ENCODE data around the gene DCBLD2. TPM values are rescaled to one million over a fixed set of nuclear protein-coding genes. Genes with fewer than 3 reads are reported as not detected.

Gene DCBLD2
- total and polyA plus RNA-seq, 2 of the 4 experiments (the other 2 are of a cell fraction): 121 to 196 TPM

GRCh38 chr3:98778383-98778782 is 123.1 kb downstream of the DCBLD2 start:
- Histone ChIP-seq H2AK9ac (replicated peaks; ENCODE audit: low read depth, low read length, poor library complexity) (no peak overlapping the region), H3K36me3 (ENCODE audit: control insufficient read depth, insufficient read depth, low read length) (no peaks in the 10 kb centered on the region), H4K8ac (ENCODE audit: low read depth in 2 of 2, low read length in 2 of 2) (peak overlapping the region in 1 of 2 experiments; percentile 43; a peak in 1 of 4 replicates), H2BK20ac (ENCODE audit: low read depth, low read length) (peak overlapping the region; percentile 47), H3K4ac (ENCODE audit: low read depth, low read length) (peak overlapping the region; percentile 38; the same call in 1 of the 2 replicates), H3K56ac (ENCODE audit: extremely low read depth, insufficient read depth, low read length) (no peak overlapping the region), H3K79me1 (ENCODE audit: low read depth in 1 of 2, low read length in 2 of 2) (no peaks in the 10 kb centered on the region), H2BK120ac (ENCODE audit: low read depth, low read length) (peak overlapping the region; percentile 50; the same call in 1 of the 2 replicates), H3K9me3 (ENCODE audit: control insufficient read depth, insufficient read depth, low read length) (no peaks in the 10 kb centered on the region), H3K9me1 (ENCODE audit: insufficient read depth, low read length) (peaks cover 14% of the 10 kb centered on the region), H4K5ac (ENCODE audit: low read depth, low read length) (no peak overlapping the region), H4K91ac (ENCODE audit: insufficient read depth, low read depth, low read length) (no peak overlapping the region), H3K4me1 (ENCODE audit: control insufficient read depth, insufficient read depth, low read length) (peaks cover 7% of the 10 kb centered on the region), H3K9ac (ENCODE audit: low read depth, low read length) (no peak overlapping the region), H3K14ac (replicated peaks; ENCODE audit: low read depth, low read length) (peak overlapping the region; percentile 36; the same call in 1 of the 2 replicates), H3K27me3 (ENCODE audit: control insufficient read depth, insufficient read depth, low read length) (no peaks in the 10 kb centered on the region), H3K4me2 (ENCODE audit: low read depth, low read length) (peak overlapping the region; percentile 36; the same call in 1 of the 2 replicates), H2AK5ac (ENCODE audit: low read depth, low read length) (peak overlapping the region; percentile 12; the same call in 1 of the 2 replicates), H2BK5ac (ENCODE audit: low read depth, low read length, poor library complexity, severe bottlenecking) (peak overlapping the region; percentile 69), H4K20me1 (ENCODE audit: insufficient read depth, low read length) (peaks cover 7% of the 10 kb centered on the region; the same call in 1 of the 2 replicates), H3K23ac (ENCODE audit: low read depth, low read length) (peak overlapping the region; percentile 14; the same call in 1 of the 2 replicates), H2BK15ac (ENCODE audit: low read depth, low read length) (no peak overlapping the region), H3K18ac (ENCODE audit: low read depth, low read length) (peak overlapping the region; percentile 20; the same call in 1 of the 2 replicates), H3K4me3 (ENCODE audit: insufficient read depth, low read depth, low read length) (no peak overlapping the region), H2AFZ (replicated peaks; ENCODE audit: low read length, poor library complexity) (peak overlapping the region; percentile 72), H3K27ac (ENCODE audit: insufficient read depth, low read length) (no peak overlapping the region; the same call in 1 of the 2 replicates)
- peak; percentile 58 for DNase-seq
- no peak; the same call in 1 of the 2 replicates for ATAC-seq (ENCODE audit: low read depth)
- in situ Hi-C loops (cut with MboI; ENCODE audit: low sequenced_read_pairs): no loop called here
- no CpG with 5 or more reads among the region's 5 CpGs for WGBS, 2 experiments (ENCODE audit: extremely low coverage in 2 of 2, insufficient read length in 1 of 2)
- dilution Hi-C loops (cut with HindIII; ENCODE audit: low sequenced_read_pairs, unreplicated experiment): no loop called here
- BruUV-seq (replicated peaks): no TSS peak
- POLR2A ChIA-PET (ENCODE audit: unreplicated experiment): no interaction called here
- intact Hi-C loops (cut with micrococcal nuclease): no loop called here
- CTCF ChIA-PET: interaction anchor here (1.5 kb wide), 1 partner anchor 128 kb away, joined by 3 read pairs; no protein-coding TSS in a partner anchor
- TF ChIP-seq CTCF (conservative IDR thresholded peaks at IDR 0.05; ENCODE audit: low read depth, low read length) (no peak), CHD1 (IDR thresholded peaks at IDR 0.05; ENCODE audit: low read depth, low read length) (no peak), BHLHE40 (IDR thresholded peaks at IDR 0.05; ENCODE audit: low read depth, low read length) (no peak), ELK1 (IDR thresholded peaks at IDR 0.05; ENCODE audit: borderline replicate concordance, low read depth, low read length) (no peak), RAD21 (IDR thresholded peaks at IDR 0.05; ENCODE audit: low read length) (no peak), NFE2L2 (IDR thresholded peaks at IDR 0.05; ENCODE audit: low read depth, low read length) (no peak), RCOR1 (IDR thresholded peaks at IDR 0.05; ENCODE audit: insufficient replicate concordance, low read length) (no peak), SMC3 (IDR thresholded peaks at IDR 0.05; ENCODE audit: low read depth, low read length) (no peak), POLR2A (IDR thresholded peaks at IDR 0.05; ENCODE audit: low read depth, low read length) (no peak), RFX5 (IDR thresholded peaks at IDR 0.05; ENCODE audit: low read depth, low read length) (no peak), MXI1 (IDR thresholded peaks at IDR 0.05; ENCODE audit: borderline replicate concordance, low read depth, low read length) (no peak), FOS (IDR thresholded peaks at IDR 0.05; ENCODE audit: low read depth, low read length) (no peak), USF2 (IDR thresholded peaks at IDR 0.05; ENCODE audit: low read depth, low read length) (no peak), CEBPB (IDR thresholded peaks at IDR 0.05; ENCODE audit: low read depth, low read length) (no peak), MAZ (IDR thresholded peaks at IDR 0.05; ENCODE audit: borderline replicate concordance, low read depth, low read length) (no peak), MAFK (IDR thresholded peaks at IDR 0.05; ENCODE audit: low read depth, low read length) (no peak)
